HUES48 (cell line): ENCODE data around the gene EPS15.

Experiments used
- H3K27ac ChIP-seq: one replicate; pipeline ENCODE4 v1.7.0; 2013; ENCODE audit warnings: low read depth, low read length, inconsistent platforms
- H3K27me3 ChIP-seq: 2 replicates; pipeline ENCODE4 v1.6.1; 2013; ENCODE audit warnings: mild to moderate bottlenecking, low read length; ENCODE audit not compliant: control insufficient read depth, insufficient read depth
- H3K36me3 ChIP-seq: 2 replicates; pipeline ENCODE4 v1.6.1; 2013; ENCODE audit warnings: low read length; ENCODE audit not compliant: control insufficient read depth, insufficient read depth
- H3K4me1 ChIP-seq: 2 replicates; pipeline ENCODE4 v1.6.1; 2013; ENCODE audit warnings: mild to moderate bottlenecking, low read length; ENCODE audit not compliant: control insufficient read depth, insufficient read depth
- H3K4me3 ChIP-seq: 2 replicates; pipeline ENCODE4 v1.5.1; 2013; ENCODE audit warnings: mild to moderate bottlenecking, low read depth, low read length
- H3K9ac ChIP-seq: 2 replicates; pipeline ENCODE4 v1.6.1; 2013; ENCODE audit warnings: mild to moderate bottlenecking, low read depth, low read length, moderate library complexity
- H3K9me3 ChIP-seq: 2 replicates; pipeline ENCODE4 v1.6.1; 2013; ENCODE audit warnings: low read length; ENCODE audit not compliant: control insufficient read depth, insufficient read depth

Gene EPS15

DNA sequence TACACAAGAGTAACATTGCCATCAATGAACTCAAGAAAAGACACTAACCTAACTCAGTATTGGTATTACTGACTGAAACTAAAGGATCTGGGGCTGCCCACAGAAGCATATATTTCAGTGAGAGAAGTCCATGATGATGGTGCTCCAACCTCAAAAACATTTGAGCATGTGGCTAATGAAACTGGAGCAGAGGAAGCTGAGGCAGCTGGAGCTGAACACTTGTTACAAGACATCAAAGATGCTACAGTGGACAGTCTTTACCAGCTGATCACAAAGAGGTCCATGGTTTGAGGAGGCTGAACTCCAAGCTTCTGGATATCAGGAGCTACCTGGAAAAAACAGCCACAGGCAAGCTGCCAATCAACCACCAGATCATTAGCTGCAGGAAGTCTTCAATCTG is 146.5 kb downstream of the EPS15 start:
- no peaks in the 10 kb centered on the region for H3K27me3 ChIP-seq
- H3K27ac ChIP-seq = no peak overlapping the region
- no peaks in the 10 kb centered on the region for H3K9me3 ChIP-seq
- H3K4me3 ChIP-seq = no peak overlapping the region
- no peaks in the 10 kb centered on the region for H3K4me1 ChIP-seq
- H3K9ac ChIP-seq = no peak overlapping the region
- peaks cover 15% of the 10 kb centered on the region for H3K36me3 ChIP-seq

- H3K27ac ChIP-seq = no peak overlapping the region
- H3K36me3 ChIP-seq = peaks cover 31% of the 10 kb centered on the region
- H3K4me1 ChIP-seq = no peaks in the 10 kb centered on the region
- no peaks in the 10 kb centered on the region for H3K27me3 ChIP-seq
- H3K4me3 ChIP-seq = no peak overlapping the region
- no peaks in the 10 kb centered on the region for H3K9me3 ChIP-seq
- no peak overlapping the region for H3K9ac ChIP-seq
Measured at GRCh38 chr1:51369171-51369570, 149.9 kb downstream of the EPS15 start.

DNA sequence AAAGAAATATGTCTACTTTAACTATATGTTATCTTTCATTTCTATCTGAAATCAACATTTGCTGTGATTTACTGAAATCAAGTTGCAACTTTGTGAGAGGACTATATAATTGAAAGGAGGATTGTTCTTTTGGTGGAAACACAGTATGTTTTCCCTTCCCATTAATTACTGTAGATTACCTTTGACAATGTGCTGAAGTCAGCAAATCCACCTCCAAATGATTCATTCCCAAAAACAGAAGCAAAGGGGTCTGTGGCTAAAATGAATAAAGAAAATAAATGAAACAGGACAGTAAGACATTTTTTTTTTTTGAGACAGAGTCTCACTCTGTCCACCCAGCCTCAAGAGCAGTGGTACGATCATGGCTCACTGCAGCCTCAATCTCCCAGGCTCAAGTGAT is 153.3 kb downstream of the EPS15 start:
- H3K4me3 ChIP-seq = no peak overlapping the region
- H3K4me1 ChIP-seq = no peaks in the 10 kb centered on the region
- H3K9ac ChIP-seq = no peak overlapping the region
- H3K27me3 ChIP-seq = no peaks in the 10 kb centered on the region
- peaks cover 38% of the 10 kb centered on the region for H3K36me3 ChIP-seq
- no peak overlapping the region for H3K27ac ChIP-seq
- H3K9me3 ChIP-seq = no peaks in the 10 kb centered on the region

DNA sequence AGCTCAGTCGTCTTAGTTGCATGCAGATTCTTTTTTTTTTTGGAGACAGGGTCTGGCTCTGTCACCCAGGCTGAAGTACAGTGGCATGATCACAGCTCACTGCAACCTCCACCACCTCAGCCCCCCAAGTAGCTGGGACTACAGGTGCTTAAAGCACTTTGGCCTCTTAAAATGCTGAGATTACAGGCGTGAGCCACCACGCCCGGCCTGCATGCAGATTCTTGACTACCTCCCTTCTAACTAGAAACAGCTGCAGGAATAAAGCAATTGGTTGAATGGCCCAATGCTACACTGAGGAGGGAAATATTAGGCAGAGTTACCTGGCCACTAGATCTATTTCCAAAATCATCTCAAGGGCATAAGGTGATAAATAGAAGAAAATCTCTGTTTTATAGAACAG is 159.2 kb downstream of the EPS15 start:
- Histone ChIP-seq H3K9me3 (no peaks in the 10 kb centered on the region), H3K27ac (no peak overlapping the region), H3K9ac (no peak overlapping the region), H3K27me3 (no peaks in the 10 kb centered on the region), H3K36me3 (peaks cover 51% of the 10 kb centered on the region), H3K4me1 (no peaks in the 10 kb centered on the region), H3K4me3 (no peak overlapping the region)

GRCh38 chr1:51355382-51355781 is 163.7 kb downstream of the EPS15 start:
- Histone ChIP-seq H3K4me3 (no peak overlapping the region), H3K36me3 (peaks cover 30% of the 10 kb centered on the region), H3K9ac (no peak overlapping the region), H3K9me3 (no peaks in the 10 kb centered on the region), H3K27ac (no peak overlapping the region), H3K27me3 (no peaks in the 10 kb centered on the region), H3K4me1 (no peaks in the 10 kb centered on the region)

DNA sequence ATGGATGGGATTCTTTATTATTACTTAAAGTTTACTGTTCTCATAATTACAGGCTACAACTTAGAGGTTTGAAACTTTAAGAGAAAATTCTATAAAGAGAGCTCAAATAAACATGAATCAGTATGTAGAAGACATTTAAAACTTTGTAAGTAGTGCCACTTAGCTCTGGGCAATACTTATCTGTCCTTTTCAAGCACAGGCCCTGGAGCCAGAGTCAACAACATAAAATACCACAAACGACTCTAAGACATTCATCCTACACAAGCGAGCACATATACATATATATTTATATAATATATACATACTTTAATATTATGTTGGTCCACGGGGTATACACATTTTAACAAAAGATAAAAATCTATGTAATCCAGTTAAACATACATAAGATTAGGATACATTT is 164.7 kb downstream of the EPS15 start:
- Histone ChIP-seq H3K4me3 (no peak overlapping the region), H3K36me3 (peaks cover 27% of the 10 kb centered on the region)

GRCh38 chr1:51351907-51352306 is 167.2 kb downstream of the EPS15 start:
- H3K4me1 ChIP-seq = no peaks in the 10 kb centered on the region
- H3K9me3 ChIP-seq = no peaks in the 10 kb centered on the region
- H3K4me3 ChIP-seq = no peak overlapping the region
- H3K27me3 ChIP-seq = no peaks in the 10 kb centered on the region
- no peak overlapping the region for H3K9ac ChIP-seq
- H3K36me3 ChIP-seq = peaks cover 27% of the 10 kb centered on the region
- no peak overlapping the region for H3K27ac ChIP-seq

More for the DNA sequence above, 164.7 kb downstream of the EPS15 start:
- no peak overlapping the region for H3K27ac ChIP-seq
- no peaks in the 10 kb centered on the region for H3K27me3 ChIP-seq
- no peaks in the 10 kb centered on the region for H3K9me3 ChIP-seq
- no peaks in the 10 kb centered on the region for H3K4me1 ChIP-seq
- no peak overlapping the region for H3K9ac ChIP-seq

DNA sequence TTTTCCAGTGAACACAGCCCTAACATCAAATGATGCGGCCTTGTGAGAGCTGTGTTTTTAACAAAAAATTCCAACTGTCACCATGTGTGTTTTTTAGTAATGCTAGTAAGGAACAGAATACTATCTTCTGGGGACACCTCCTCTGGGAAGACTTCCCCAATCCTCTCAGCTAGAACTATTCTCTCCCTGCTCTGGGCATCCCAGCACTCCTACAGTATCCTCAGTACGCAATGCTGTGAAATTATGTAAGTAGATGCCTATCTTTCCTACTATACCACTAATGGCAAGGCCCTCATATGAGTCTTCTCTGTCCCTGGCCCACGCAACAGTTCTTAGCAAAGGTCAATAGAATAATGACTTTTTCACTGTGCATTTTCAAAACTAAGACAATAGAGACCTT is 169.2 kb downstream of the EPS15 start:
- no peaks in the 10 kb centered on the region for H3K27me3 ChIP-seq
- no peaks in the 10 kb centered on the region for H3K9me3 ChIP-seq
- no peaks in the 10 kb centered on the region for H3K4me1 ChIP-seq
- no peak overlapping the region for H3K4me3 ChIP-seq
- H3K9ac ChIP-seq = no peak overlapping the region
- no peak overlapping the region for H3K27ac ChIP-seq
- peaks cover 8% of the 10 kb centered on the region; the same call in 1 of the 2 replicates for H3K36me3 ChIP-seq

DNA sequence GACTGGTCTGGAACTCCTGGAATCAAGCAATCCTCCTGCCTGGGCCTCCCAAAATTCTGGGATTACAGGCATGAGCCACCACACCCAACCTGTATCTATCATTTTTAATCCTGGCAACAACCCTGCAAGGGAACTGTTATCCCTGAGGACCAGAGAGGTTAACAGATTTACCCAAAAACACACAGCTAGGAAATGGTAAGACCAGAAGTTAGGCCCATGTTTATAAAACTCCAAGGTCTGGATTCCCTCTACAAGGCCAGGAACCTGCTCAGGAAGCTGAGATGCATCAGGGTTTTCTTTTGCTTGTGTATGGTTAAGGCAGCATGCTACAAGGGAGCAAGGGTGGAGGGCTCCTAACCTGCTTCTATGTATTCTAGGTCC is 170.9 kb downstream of the EPS15 start:
- H3K4me1 ChIP-seq = no peaks in the 10 kb centered on the region; the same call in 1 of the 2 replicates

GRCh38 chr1:51347398-51348146 is 171.5 kb downstream of the EPS15 start:
- Histone ChIP-seq H3K27ac (no peak overlapping the region), H3K27me3 (peaks cover 16% of the 10 kb centered on the region), H3K4me3 (no peak overlapping the region), H3K9me3 (no peaks in the 10 kb centered on the region), H3K4me1 (no peaks in the 10 kb centered on the region; the same call in 1 of the 2 replicates), H3K36me3 (no peaks in the 10 kb centered on the region), H3K9ac (no peak overlapping the region)

More for the DNA sequence above, 170.9 kb downstream of the EPS15 start:
- Histone ChIP-seq H3K9me3 (no peaks in the 10 kb centered on the region), H3K4me3 (no peak overlapping the region), H3K9ac (no peak overlapping the region), H3K36me3 (no peaks in the 10 kb centered on the region), H3K27ac (no peak overlapping the region), H3K27me3 (peaks cover 16% of the 10 kb centered on the region)

DNA sequence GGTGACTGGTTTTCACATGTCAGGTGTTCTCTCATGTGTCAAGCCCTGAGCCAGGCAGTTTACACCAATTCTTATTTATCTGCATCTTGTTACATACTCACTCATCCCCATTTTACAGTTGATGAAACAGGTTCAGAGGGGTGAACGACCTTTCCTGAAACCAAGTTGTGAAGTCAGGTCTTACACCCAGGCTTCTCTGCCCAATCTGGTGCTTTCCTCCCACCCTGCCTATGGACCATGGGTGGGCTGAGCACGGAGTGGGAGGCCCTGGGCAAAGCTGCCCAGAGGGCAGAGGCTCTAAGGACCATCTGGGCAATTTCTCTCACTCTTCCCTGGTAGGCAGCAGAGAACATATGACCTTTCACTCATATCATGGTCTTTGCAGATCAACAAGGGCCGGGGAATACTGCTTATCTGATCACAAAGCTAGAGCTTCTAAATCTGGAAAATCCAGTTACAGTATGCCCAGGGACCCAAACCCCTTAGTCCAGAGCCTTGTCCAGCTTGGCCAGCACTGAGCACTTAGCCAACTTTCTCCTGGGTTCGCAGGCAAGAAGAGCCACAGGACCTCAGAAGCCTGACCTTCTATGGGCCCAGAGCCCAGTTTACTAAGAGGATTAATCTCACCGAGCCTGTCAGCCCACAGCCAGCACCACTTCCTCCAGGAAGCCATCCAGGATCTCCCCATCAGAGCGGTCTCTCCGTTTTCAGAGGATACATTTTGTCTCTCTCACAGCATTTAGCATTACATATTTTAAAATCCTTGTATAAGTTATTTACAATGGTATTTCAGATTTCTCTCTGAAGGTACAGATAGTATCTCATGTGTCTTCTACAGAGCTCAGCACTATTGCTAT is 172.8 kb downstream of the EPS15 start:
- Histone ChIP-seq H3K27ac (no peak overlapping the region), H3K9me3 (no peaks in the 10 kb centered on the region), H3K4me3 (no peak overlapping the region), H3K9ac (no peak overlapping the region), H3K4me1 (no peaks in the 10 kb centered on the region; the same call in 1 of the 2 replicates), H3K36me3 (no peaks in the 10 kb centered on the region), H3K27me3 (peaks cover 16% of the 10 kb centered on the region)
